ENCODE results near the gene COG3. TPM values are rescaled to one million over a fixed set of nuclear protein-coding genes. Genes with fewer than 3 reads are reported as not detected.

Gene COG3
- total RNA-seq: 16.1 and 34.5 TPM in 2 replicates

GRCh38 chr13:45464687-45465453 lies at the start of gene COG3:
COG3 (plus strand) TSS chr13:45464939; CDS start chr13:45465037, 98 bp downstream.

GRCh38 chr13:45417790-45418534 lies 46.8 kb upstream of the COG3 start, which contains the start of gene SLC25A30:
SLC25A30 (minus strand) TSS chr13:45418373; CDS start chr13:45411425, 6,948 bp downstream.

Other genes with a start within 250 kb of the COG3 start
- 2,682 and 2,735 TPM in 2 replicates for gene TPT1, start 123.8 kb upstream of the COG3 start, total RNA-seq
- gene SLC25A30, start 46.6 kb upstream of the COG3 start, total RNA-seq: 5.0 and 20.4 TPM in 2 replicates
- not detected in 2 replicates for gene ERICH6B, start 150.8 kb downstream of the COG3 start, total RNA-seq
- not detected in 2 replicates for gene CBY2, start 237.4 kb downstream of the COG3 start, total RNA-seq